HG03196 (cell line): ENCODE results near the gene PXMP2.
"Not testable (repeated sequence)": the region's sequence is repeated elsewhere in the genome, so short reads cannot be mapped to it uniquely, and the experiment has no call there.

Source experiments
- ATAC-seq: cut with Tn5 transposase; IDR thresholded peaks from one replicate; pipeline ENCODE4 v1.9.1; 2021; ENCODE audit not compliant: unreplicated experiment

The PXMP2 gene

GRCh38 chr12:132746613-132747012, 59.2 kb downstream of the PXMP2 start:
- no peak for ATAC-seq

GRCh38 chr12:132747395-132747794, 60.0 kb downstream of the PXMP2 start:
- no peak for ATAC-seq

GRCh38 chr12:132747896-132748295, 60.5 kb downstream of the PXMP2 start:
- no peak for ATAC-seq

GRCh38 chr12:132748319-132748718, 60.9 kb downstream of the PXMP2 start:
- no peak for ATAC-seq

- ATAC-seq: not testable (repeated sequence)
Observed at GRCh38 chr12:132753670-132754069, 66.3 kb downstream of the PXMP2 start.

GRCh38 chr12:132754160-132754932, 67.0 kb downstream of the PXMP2 start:
- no peak for ATAC-seq
